ENCODE results near the gene NTRK1.

NTRK1 gene

GRCh38 chr1:156860628-156861423, at the start of gene NTRK1:
Gene NTRK1, plus strand, starts transcription at chr1:156860865. Its CDS starts 70 bp downstream, at chr1:156860935.
- DNase-seq (ENCODE audit: low read depth) = no peak

- DNase-seq (ENCODE audit: low read depth) = no peak
Observed at GRCh38 chr1:156811168-156811567, 49.5 kb upstream of the NTRK1 start.

- no peak for DNase-seq (ENCODE audit: low read depth)
Observed at GRCh38 chr1:156812293-156812990, 48.2 kb upstream of the NTRK1 start.

GRCh38 chr1:156813298-156813697, 47.4 kb upstream of the NTRK1 start:
- no peak for DNase-seq (ENCODE audit: low read depth)

- DNase-seq (ENCODE audit: low read depth) = no peak
Observed at GRCh38 chr1:156813750-156814570, 46.7 kb upstream of the NTRK1 start.

- no peak for DNase-seq (ENCODE audit: low read depth)
Observed at GRCh38 chr1:156814571-156815260, 45.9 kb upstream of the NTRK1 start.

- DNase-seq (ENCODE audit: low read depth) = no peak
Observed at GRCh38 chr1:156815307-156815826, 45.3 kb upstream of the NTRK1 start.

GRCh38 chr1:156815961-156816422, 44.7 kb upstream of the NTRK1 start:
- no peak for DNase-seq (ENCODE audit: low read depth)

GRCh38 chr1:156816561-156817328, 43.9 kb upstream of the NTRK1 start, which contains the start of gene SH2D2A:
Gene SH2D2A, minus strand, starts transcription at chr1:156816848. Its CDS starts 140 bp downstream, at chr1:156816708.
- DNase-seq (ENCODE audit: low read depth) = no peak

GRCh38 chr1:156821801-156822200, 38.9 kb upstream of the NTRK1 start:
- DNase-seq (ENCODE audit: low read depth) = no peak

GRCh38 chr1:156822680-156823079, 38.0 kb upstream of the NTRK1 start:
- no peak for DNase-seq (ENCODE audit: low read depth)

GRCh38 chr1:156823210-156823790, 37.4 kb upstream of the NTRK1 start:
- no peak for DNase-seq (ENCODE audit: low read depth)

GRCh38 chr1:156826630-156827029, 34.0 kb upstream of the NTRK1 start:
- no peak for DNase-seq (ENCODE audit: low read depth)

- no peak for DNase-seq (ENCODE audit: low read depth)
Observed at GRCh38 chr1:156828400-156829124, 32.1 kb upstream of the NTRK1 start.

- DNase-seq (ENCODE audit: low read depth) = no peak
Observed at GRCh38 chr1:156832434-156832833, 28.2 kb upstream of the NTRK1 start.

- no peak for DNase-seq (ENCODE audit: low read depth)
Observed at GRCh38 chr1:156833603-156834002, 27.1 kb upstream of the NTRK1 start.

- DNase-seq (ENCODE audit: low read depth) = no peak
Observed at GRCh38 chr1:156834322-156834721, 26.3 kb upstream of the NTRK1 start.

- DNase-seq (ENCODE audit: low read depth) = no peak
Observed at GRCh38 chr1:156836041-156836654, 24.5 kb upstream of the NTRK1 start.

GRCh38 chr1:156836892-156837291, 23.8 kb upstream of the NTRK1 start:
- DNase-seq (ENCODE audit: low read depth) = no peak
